HG02623 (cell line): ENCODE results near the gene AHNAK2.
"Not testable (repeated sequence)": the region's sequence is repeated elsewhere in the genome, so short reads cannot be mapped to it uniquely, and the experiment has no call there.

ENCODE experiments used
- ATAC-seq: cut with Tn5 transposase; IDR thresholded peaks from one replicate; pipeline ENCODE4 v1.9.1; 2021; ENCODE audit warnings: moderate library complexity; ENCODE audit not compliant: unreplicated experiment

AHNAK2 gene

DNA sequence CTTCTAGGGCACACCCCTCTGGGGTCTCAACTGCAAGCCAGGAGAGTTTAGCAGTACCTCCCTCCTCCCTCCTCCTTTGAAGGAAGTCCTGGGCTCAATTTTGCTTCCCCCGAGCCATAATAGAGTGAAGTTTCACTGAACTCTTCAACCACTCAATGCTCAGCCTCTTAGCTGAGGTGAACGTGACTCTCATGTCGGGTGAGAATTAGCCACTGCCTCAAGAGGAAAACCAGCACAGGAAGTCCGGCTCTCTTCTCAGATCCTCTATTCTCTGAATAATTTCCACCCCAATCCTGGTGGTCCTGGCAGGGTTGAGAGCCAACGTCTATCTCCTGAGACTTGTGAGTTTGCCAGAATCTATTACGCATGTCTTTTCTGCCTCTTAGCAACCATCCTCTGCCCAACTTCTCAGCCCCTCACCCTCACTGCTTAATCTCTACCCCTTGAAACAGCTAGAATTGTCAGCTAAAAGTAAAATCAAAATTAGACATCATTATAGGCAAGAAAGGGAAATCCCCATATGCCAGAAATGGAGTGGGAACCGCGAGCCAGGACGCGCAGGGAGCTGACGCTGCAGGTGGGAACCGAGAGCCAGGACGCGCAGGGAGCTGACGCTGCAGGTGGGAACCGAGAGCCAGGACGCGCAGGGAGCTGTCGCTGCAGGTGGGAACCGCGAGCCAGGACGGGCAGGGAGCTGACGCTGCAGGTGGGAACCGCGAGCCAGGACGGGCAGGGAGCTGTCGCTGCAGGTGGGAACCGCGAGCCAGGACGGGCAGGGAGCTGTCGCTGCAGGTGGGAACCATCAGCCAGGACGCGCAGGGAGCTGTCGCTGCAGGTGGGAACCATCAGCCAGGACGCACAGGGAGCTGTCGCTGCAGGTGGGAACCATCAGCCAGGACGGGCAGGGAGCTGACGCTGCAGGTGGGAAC, 73.3 kb downstream of the AHNAK2 start:
- not testable (repeated sequence) for ATAC-seq

DNA sequence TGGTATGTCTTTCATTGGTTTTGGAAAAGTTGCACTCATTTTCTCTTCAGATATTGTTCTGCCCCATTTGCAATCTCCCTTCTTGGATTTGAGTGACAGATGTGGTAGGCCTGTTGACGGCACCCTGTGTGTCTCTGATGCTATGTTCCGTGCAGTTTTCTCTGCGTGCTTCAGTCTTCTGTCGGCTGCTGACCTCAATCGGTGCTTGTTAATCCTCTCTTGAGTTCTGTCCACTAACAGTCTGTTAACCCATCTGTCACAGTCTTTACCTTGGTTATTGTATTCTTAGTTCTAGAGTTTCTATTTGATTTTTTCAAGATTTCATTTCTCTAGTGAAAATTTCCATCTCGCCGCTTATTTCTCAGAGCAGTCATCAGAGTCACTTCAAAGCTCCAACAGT, 74.2 kb downstream of the AHNAK2 start:
- no peak for ATAC-seq

DNA sequence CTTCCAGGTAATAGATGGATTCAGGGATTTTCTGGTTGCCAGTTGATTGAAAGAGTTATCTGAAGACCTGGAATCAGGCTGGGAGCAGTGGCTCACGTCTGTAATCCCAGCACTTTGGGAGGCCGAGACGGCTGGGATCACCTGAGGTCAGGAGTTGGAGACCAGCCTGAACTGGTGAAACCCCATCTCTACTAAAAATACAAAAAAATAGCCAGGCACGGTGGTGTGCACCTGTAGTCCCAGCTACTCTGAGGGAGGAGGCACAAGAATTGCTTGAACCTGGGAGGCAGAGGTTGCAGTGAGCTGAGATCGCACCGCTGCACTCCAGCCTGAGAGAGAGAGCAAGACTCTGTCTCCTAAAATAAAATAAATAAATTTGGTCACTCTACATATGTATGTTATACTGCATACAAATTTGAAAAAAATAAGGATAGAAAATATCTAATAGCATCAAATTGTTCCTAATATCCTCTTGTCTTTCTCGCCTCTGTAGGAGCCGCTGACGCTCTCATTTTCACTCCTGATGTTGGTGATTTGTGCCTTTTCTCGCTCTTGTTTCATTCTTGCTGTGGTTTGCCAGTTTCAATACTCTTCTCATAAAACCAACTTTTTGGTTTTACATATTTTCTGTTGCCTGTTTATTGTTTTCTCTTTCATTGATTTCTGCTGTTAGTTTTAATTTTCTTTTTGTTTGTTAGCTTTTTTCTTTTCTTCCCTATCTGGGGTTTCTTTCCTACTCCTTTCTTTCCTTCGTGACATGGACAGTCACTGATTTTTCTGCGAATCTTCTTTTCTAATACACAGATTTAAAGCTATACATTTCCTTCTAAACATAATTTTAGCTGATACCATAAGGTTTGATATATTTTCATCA, 77.3 kb downstream of the AHNAK2 start:
- ATAC-seq, result no peak

DNA sequence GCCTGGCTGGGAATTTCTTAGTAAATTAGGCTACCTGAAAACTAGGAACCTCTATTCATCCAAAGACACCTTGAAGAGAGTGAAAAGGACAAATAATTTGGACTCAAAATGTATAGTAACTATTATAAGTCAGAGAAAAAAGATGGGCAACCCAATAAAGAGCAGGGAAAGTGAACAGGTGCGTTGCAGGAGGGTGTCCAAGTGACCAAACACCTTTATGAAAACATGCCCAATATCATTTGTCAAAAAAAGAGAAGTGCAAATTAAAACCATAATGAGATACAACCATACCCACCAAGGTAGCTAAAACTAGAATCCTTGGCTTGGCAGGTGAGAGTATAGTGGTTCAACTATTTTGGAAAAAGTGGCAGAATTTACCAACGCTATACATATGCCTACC, 78.4 kb downstream of the AHNAK2 start:
- no peak for ATAC-seq

DNA sequence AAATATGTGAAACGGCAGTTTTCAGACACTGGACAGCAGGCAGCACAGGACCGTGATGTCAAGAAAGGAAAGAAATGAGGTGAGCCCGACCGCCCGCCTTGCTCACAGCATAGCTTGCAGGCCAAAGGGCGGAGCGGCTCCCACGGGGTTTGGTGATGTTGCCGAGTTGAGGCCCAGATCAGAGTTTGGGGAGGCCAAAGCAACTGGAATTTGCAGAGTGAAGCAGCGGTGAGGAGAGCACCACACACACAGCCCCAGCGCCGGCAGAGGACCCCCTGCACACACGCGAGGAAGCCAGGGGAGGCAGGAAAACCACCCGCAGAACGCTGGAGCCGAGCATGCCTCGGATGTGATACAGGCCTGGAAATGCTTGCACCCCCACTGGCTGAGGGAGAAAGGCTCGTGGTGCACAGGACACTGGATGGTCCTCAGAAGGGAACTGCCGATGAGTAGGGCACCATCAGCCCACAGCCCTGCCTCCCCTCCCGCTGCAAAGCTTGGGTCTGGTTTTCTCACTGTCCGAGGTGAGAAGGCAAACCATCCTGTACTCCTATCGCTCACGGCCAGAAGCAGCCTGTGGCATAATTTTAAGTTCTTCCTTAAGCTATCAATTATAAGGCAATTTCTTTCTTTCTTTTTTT, 79.2 kb downstream of the AHNAK2 start:
- ATAC-seq, result no peak

DNA sequence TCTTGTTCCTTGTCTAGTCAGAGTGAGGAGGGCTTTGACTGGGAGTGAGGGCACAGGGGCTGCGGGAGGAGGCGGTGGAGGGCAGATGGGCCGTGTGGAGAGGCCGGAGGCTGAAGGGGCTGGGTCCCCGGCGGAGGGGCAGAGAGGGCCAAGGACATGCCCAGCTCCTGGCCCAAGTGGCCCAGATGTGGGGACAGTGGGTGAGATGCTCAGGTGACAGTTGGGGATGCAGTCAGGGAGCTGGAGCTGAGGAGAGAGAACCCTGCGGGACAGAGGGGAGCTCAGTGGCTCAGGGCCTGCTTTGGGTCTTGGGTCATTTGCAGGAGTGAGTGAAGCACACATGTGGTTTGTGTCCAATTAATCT, 80.0 kb downstream of the AHNAK2 start:
- ATAC-seq, result no peak

DNA sequence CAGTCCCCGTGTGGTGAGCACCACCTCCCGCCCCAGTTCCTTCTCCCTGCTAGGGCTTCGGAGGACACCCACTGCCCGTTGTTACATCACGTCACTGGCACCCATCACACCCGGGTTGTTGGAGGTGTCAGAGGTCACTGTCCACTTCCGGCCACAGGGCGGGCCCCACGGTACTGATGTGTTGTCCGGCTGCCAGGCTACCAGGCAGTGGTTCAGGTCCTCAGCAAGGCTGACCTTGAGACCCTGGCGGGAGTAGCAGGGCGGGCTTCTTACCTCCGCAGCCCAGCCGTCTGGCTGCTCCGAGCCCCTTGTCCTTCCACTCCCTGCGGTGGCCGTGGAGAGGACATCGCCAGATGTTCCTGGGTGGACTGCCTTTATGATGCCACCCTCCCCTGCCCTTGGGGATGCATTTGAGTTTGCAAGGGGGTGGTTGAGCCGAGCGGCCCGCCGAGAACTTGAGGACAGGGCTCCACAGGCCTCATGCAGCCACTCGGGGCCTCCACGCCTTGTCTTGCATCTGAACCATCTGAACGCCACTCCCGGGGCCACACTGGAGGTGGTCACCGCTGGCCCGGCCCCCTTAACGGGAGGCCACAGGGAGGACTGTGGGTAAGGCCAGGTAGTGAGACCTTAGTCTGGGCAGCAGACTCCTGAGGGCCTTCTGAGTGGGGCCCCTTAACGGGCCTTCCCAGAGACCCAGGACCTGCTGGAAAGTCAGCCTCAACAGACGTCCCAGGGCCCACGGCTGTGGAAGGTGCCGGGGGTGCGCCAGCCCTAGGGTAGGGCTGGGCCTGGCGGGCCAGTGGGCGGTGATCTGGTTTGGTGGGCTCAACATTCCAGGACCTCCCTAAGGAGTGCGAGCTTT, 80.6 kb downstream of the AHNAK2 start:
- ATAC-seq, result no peak

DNA sequence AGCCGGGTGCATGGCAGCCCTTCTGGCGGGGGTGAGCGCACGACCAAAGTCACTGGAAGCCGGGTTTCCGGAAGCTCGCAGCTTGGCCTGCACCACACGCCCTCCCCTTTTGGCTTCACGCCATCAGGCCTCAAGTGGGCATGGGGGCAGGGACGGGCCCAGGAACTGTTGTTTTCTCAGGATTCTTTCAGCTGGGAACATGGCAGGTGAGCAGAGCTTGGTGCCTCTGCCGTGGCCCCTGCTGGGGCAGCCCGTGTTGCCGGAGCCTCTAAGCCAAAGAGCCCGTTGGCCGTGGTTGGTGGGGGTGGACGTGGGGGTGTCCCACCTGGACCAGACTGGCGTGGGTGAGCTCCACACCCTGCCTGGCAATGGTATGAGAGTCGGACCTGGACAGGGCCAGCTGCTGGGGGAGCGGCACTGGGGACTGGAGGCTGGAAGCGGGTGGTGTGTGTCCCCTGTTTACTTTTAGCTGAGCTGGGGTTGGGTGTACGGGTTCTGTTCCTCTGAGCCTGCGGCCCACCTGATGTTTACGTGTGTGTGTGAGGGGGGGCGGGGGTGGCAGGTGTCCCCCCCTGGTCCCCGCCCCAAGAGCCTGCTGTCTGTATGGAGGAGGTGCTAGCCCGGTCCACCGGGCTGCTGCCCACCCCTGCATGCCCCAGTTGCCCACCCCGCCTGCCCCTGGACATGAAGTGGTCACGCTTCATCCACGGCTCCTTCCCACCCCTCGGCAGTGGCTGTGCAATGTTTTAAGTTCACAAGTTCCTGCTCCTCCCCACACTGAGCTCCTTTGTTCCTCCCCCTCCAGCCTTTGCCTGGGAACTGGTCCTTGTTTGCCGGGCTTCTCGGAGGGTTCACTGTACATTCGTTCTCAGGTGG, 82.2 kb downstream of the AHNAK2 start:
- ATAC-seq, result no peak

GRCh38 chr14:104895207-104895785, 82.9 kb downstream of the AHNAK2 start:
- no peak for ATAC-seq

DNA sequence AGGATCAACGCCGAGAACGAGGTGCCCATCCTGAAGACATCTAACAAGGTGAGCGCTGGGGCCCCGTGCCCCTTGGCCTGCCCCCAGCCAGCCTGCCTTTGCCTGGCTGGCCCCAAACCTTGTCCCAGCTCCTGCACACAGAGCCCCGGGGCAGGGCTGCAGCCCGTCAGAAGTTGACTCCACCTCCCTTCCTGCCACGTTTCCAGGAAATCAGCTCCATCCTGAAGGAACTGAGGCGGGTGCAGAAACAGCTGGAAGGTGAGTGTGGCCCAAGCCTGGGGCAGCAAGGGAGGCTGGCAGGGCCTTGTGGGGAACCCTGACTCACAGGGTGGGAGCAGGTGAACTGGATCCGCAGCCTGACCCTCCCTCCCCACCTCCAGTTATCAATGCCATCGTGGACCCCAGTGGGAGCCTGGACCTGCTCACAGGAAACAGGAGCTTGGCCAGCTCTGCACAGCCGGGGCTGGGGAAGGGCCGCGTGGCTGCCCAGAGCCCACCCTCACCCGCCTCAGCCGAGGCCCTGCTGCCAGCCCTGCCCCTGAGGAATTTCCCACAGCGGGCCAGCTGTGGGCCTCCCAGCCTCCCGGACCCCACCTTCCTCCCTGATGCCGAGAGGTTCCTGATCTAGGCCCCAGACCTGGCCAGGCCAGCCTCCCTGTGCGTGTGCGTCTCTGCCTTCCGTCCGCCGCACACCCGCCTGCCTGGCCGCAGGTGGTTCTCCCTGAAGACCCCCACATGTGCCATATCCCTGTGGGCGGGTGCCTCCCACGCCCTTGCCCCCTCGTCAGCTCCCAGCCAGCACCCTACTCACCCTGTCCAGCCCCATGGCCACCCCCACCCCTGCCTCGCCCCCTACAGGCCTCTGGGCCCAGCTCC, 83.6 kb downstream of the AHNAK2 start:
- no peak for ATAC-seq

- ATAC-seq, result no peak
These were observed 84.6 kb downstream of the AHNAK2 start for GRCh38 chr14:104893435-104894207.

DNA sequence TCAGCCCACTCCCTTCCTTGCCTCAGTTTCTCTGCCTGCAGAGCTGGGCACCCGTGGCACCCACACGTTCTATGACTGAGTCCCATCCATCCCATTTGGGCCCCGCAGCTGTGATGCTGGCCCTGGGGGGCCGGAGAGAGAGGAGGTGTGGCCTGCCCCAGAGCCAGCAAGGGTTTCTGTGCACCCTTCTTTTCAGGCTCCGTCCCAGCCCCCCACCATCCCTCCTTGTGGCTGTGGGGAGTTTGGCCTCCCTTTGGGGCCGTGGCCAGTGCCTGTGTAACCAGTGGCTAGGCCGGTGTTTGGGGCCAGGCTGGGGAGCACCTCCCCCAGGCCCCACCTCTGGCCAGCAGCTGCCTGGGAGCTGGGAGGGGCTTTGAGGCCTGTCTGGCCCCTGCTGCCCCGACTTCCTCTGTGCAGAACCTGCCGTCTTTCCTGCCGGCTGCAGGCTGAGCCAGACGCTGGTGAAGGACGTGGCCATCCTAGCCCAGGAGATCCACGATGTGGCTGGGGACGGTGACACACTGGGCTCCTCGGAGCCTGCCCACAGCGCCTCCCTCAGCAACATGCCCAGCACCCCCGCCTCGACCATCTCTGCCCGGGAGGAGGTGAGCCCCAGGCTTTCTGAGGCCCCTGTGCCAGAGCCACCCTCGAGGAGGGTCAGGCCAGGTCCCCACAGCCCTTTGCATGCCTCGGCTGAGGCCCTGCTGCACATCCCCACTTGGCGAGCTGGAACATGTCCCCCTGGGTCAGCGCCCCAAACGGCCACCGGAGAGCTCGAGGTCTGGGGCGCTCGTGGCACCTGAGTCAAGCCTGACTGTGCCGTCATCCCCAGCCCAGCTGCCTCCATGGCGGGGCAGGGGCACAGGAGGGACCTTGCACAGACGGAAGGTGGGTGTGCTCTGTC, 85.4 kb downstream of the AHNAK2 start:
- ATAC-seq, result no peak

DNA sequence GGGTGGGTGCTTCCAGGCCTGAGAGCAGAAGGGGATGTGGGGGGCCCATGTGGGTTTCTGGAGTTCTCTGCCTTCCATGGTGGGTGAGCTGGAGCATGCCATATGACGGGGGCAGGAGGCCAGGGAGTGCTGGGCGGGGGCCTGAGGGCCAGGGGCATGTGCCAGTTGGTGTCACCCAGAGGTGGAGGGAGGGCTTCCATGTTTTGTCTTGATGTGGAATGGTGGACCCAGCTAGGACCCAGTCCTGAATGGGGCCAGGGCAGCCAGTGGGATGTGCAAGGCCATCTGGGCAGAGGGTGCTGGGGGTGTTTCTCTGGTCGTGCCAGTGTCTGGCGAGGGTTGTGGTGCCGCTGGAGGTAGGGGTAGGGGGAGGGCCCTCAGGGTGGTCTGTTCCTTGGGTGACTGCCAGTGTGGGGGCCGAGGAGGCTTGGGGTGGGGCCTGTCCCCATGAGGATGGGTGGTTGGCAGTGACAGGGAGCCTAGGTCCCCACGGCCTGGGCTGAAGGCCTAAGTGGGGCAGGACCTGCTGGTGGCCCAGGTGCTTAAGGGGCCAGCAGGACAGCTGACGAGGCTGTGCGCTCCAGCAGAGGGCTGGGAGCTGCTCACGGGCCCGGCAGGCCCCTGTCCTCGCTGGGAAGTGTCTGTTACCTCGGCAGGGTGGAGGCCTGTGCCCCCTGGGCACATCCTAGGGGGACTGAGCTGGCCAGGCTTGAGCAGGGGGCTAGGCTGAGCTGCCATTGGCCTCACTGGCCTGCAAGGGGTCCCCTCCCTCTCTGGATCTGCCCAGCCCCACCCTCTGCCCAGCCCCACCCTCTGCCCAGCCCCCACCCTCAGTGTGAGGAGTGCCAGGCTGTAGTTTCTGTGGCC, 86.3 kb downstream of the AHNAK2 start:
- ATAC-seq, result no peak

DNA sequence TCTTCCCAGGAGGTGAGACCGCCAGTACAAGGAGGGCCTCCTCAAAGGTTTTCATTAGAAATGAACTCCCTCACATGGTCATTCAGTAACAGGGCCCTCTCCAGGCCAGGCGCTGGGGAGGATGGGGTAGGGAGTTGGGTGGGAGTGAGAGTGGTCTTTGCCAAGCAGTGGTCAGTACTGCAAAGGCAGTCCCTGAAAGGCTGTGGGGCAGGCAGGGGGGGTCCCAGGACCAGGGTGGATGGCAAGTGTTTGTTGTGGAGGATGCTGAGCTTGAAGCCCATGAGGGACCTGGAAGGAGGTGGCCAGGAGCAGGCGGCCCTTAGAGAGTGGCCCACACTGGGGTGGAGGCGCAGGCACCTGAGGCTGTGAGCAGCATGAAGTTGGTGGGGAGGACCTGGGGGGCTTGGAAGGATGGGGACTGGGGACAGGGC, 87.0 kb downstream of the AHNAK2 start:
- no peak for ATAC-seq

GRCh38 chr14:104890292-104890691, 87.9 kb downstream of the AHNAK2 start:
- not testable (repeated sequence) for ATAC-seq
